ENCODE data around the gene SYT1.

GRCh38 chr12:79455286-79455685 lies 590.7 kb downstream of the SYT1 start:
- TF ChIP-seq CTCF (IDR thresholded peaks at IDR 0.05) (no peak), POLR2A (IDR thresholded peaks at IDR 0.05) (no peak)

All from upper lobe of left lung (tissue), 4 donors.